Mesenchymal stem cell (in vitro differentiated cells and primary cell): ENCODE measurements around the gene CR1L.
"Not testable (repeated sequence)": the region's sequence is repeated elsewhere in the genome, so short reads cannot be mapped to it uniquely, and the experiment has no call there.

ENCODE experiments used
- DNase-seq: peaks from one replicate; pipeline ENCODE4 v3.0.0-alpha.2; 2013
- H2AFZ ChIP-seq: one replicate; pipeline ENCODE4 v1.6.1; 2013; ENCODE audit warnings: low read depth, mild to moderate bottlenecking, control low read depth, inconsistent platforms, low read length, moderate library complexity
- H2AK5ac ChIP-seq: 2 replicates; pipeline ENCODE4 v1.6.1; 2013; ENCODE audit warnings: low read length, moderate library complexity, mild to moderate bottlenecking, inconsistent platforms; ENCODE audit not compliant: severe bottlenecking
- H2BK120ac ChIP-seq: one replicate; pipeline ENCODE4 v1.6.1; 2013; ENCODE audit warnings: low read depth, mild to moderate bottlenecking, inconsistent platforms, low read length, moderate library complexity
- H2BK12ac ChIP-seq, 2 experiments: one replicate each; pipeline ENCODE4 v1.6.1; 2013; ENCODE audit warnings: inconsistent platforms in 2 of 2, low read length in 2 of 2, mild to moderate bottlenecking in 2 of 2, moderate library complexity in 2 of 2, control low read depth in 1 of 2
- H2BK15ac ChIP-seq: one replicate; pipeline ENCODE4 v1.6.1; 2013; ENCODE audit warnings: mild to moderate bottlenecking, low read depth, inconsistent platforms; ENCODE audit not compliant: poor library complexity, severe bottlenecking
- H2BK5ac ChIP-seq: 2 replicates; pipeline ENCODE4 v1.6.1; 2013; ENCODE audit warnings: low read depth, mild to moderate bottlenecking, low read length, control low read depth, inconsistent platforms; ENCODE audit not compliant: poor library complexity, severe bottlenecking
- H3K14ac ChIP-seq, 2 experiments: one replicate each; pipeline ENCODE4 v1.6.1; 2013; ENCODE audit warnings: inconsistent platforms in 2 of 2, low read length in 2 of 2, control low read depth in 1 of 2, mild to moderate bottlenecking in 1 of 2, moderate library complexity in 1 of 2
- H3K18ac ChIP-seq, 2 experiments: one replicate each; pipeline ENCODE4 v1.6.1; 2013; ENCODE audit warnings: inconsistent platforms in 2 of 2, low read length in 2 of 2, control low read depth in 1 of 2, low read depth in 1 of 2, mild to moderate bottlenecking in 1 of 2
- H3K23ac ChIP-seq, 2 experiments: one replicate each; pipeline ENCODE4 v1.6.1; 2013; ENCODE audit warnings: inconsistent platforms in 2 of 2, low read length in 2 of 2, mild to moderate bottlenecking in 2 of 2, moderate library complexity in 2 of 2, control low read depth in 1 of 2
- H3K27ac ChIP-seq: 2 replicates; pipeline ENCODE4 v1.5.1; 2013; ENCODE audit warnings: mild to moderate bottlenecking, moderate library complexity, low read length, control low read depth, inconsistent platforms; ENCODE audit not compliant: poor library complexity, severe bottlenecking
- H3K27me3 ChIP-seq, 2 experiments: 2 replicates each; pipeline versions ENCODE4 v1.6.1 to v1.7.0; 2013; ENCODE audit warnings: low read length in 2 of 2, mild to moderate bottlenecking in 2 of 2, moderate library complexity in 2 of 2, control low read depth in 1 of 2, inconsistent platforms in 1 of 2; ENCODE audit not compliant: control insufficient read depth in 1 of 2, insufficient read depth in 1 of 2
- H3K36me3 ChIP-seq, 2 experiments: 2 replicates each; pipeline versions ENCODE4 v1.6.1 to v1.7.0; 2013; ENCODE audit warnings: low read length in 2 of 2, control low read depth in 1 of 2, inconsistent platforms in 1 of 2, low read depth in 1 of 2, mild to moderate bottlenecking in 1 of 2; ENCODE audit not compliant: insufficient read depth in 2 of 2, control insufficient read depth in 1 of 2
- H3K4ac ChIP-seq, 2 experiments: one replicate each; pipeline ENCODE4 v1.6.1; 2013; ENCODE audit warnings: inconsistent platforms in 2 of 2, low read length in 2 of 2, mild to moderate bottlenecking in 2 of 2, moderate library complexity in 2 of 2, control low read depth in 1 of 2, low read depth in 1 of 2
- H3K4me1 ChIP-seq: 2 replicates; pipeline ENCODE4 v1.6.1; 2013; ENCODE audit warnings: low read depth, low read length, control low read depth; ENCODE audit not compliant: control insufficient read depth, insufficient read depth
- H3K4me2 ChIP-seq: 2 replicates; pipeline ENCODE4 v1.6.1; 2013; ENCODE audit warnings: low read length, mild to moderate bottlenecking, inconsistent platforms; ENCODE audit not compliant: poor library complexity, severe bottlenecking
- H3K4me3 ChIP-seq, 2 experiments: 2 replicates each; pipeline versions ENCODE4 v1.5.1 to v1.7.0; 2013; ENCODE audit warnings: low read length in 2 of 2, mild to moderate bottlenecking in 2 of 2, control low read depth in 1 of 2, low read depth in 1 of 2; ENCODE audit not compliant: insufficient read depth in 1 of 2
- H3K79me1 ChIP-seq: replicated peaks from 2 replicates; pipeline ENCODE4 v1.6.1; 2013; ENCODE audit warnings: mild to moderate bottlenecking, control low read depth, low read length, inconsistent platforms; ENCODE audit not compliant: poor library complexity, severe bottlenecking
- H3K9ac ChIP-seq: 2 replicates; pipeline ENCODE4 v1.7.0; 2013; ENCODE audit warnings: mild to moderate bottlenecking, low read length, moderate library complexity
- H3K9me3 ChIP-seq: 2 replicates; pipeline ENCODE4 v1.7.0; 2013; ENCODE audit warnings: mild to moderate bottlenecking, low read length; ENCODE audit not compliant: control insufficient read depth
- H4K8ac ChIP-seq: one replicate; pipeline ENCODE4 v1.6.1; 2013; ENCODE audit warnings: inconsistent platforms, mild to moderate bottlenecking, low read length, moderate library complexity
- H4K91ac ChIP-seq: one replicate; pipeline ENCODE4 v1.6.1; 2013; ENCODE audit warnings: mild to moderate bottlenecking, low read length, inconsistent platforms
- WGBS: methylation state at CpG from one replicate; pipeline ENCODE4 v1.1.7; 2013; ENCODE audit warnings: mixed read lengths; 5-methylcytosine and 5-hydroxymethylcytosine counted together

CR1L gene

DNA sequence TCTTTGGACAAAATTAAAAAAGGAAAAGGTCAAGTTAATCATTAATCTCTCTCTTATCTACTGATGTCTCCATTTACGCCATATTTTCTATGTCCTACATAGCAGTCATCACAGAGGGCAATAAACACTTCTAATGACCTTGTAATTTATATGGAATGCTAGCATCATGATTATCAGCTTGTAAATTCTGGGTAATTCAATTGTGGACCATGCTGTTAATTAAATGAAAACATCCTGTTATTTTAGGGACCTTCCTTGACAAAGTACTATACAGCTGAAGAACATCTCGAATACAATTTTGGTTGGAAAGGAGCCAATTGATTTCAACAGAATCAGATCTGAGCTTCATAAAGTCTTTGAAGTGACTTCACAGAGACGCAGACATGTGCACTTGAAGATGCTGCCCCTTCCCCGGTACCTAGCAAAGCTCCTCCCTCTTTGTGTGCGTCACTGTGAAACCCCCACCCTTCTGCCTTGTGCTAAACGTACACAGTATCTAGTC, 93.3 kb downstream of the CR1L start:
- not testable (repeated sequence) for H4K8ac ChIP-seq, H2AK5ac ChIP-seq, H3K79me1 ChIP-seq, H3K36me3 ChIP-seq, H3K4me3 ChIP-seq, H3K4ac ChIP-seq, H2BK15ac ChIP-seq, H3K9ac ChIP-seq, H3K4me1 ChIP-seq, H3K9me3 ChIP-seq, H2AFZ ChIP-seq, DNase-seq, H3K23ac ChIP-seq, H3K4me2 ChIP-seq, H2BK120ac ChIP-seq, H4K91ac ChIP-seq, H2BK12ac ChIP-seq, H3K27me3 ChIP-seq, H3K14ac ChIP-seq, H3K18ac ChIP-seq, H2BK5ac ChIP-seq, H3K27ac ChIP-seq
- WGBS, result 94% methylated on average over 3 of the region's 6 CpGs

DNA sequence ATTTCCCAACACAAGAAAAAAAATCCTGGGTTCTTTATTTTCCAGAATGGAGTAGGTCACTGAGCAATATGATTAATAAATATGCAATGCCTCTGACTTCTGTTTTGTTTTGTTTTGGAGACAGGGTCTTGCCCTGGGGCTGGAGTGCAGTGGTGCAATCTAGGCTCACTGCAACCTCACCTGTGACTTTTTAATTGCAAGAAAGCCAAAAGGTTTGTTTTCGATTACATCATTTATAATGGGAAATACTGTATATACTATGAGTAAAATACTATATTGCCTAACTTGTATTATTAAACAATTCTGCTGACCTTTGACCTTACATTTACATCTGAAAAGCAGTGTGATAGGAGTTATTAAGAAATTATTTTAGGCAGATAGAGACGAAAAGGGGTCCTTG, 95.3 kb downstream of the CR1L start:
- Histone ChIP-seq H2AFZ (no peak overlapping the region), H2AK5ac (no peak overlapping the region), H2BK15ac (no peak overlapping the region), H3K4ac (no peak overlapping the region), H3K79me1 (no peaks in the 10 kb centered on the region), H3K4me2 (no peak overlapping the region), H4K91ac (no peak overlapping the region), H3K4me3 (no peak overlapping the region), H3K4me1 (peaks cover 2% of the 10 kb centered on the region), H3K27me3 (no peaks in the 10 kb centered on the region), H3K23ac (no peak overlapping the region), H2BK120ac (no peak overlapping the region), H3K27ac (no peak overlapping the region), H3K9ac (no peak overlapping the region), H3K14ac (no peak overlapping the region), H3K9me3 (no peaks in the 10 kb centered on the region), H3K36me3 (no peaks in the 10 kb centered on the region), H4K8ac (no peak overlapping the region), H2BK5ac (no peak overlapping the region), H2BK12ac (no peak overlapping the region), H3K18ac (no peak overlapping the region)
- 86% methylated on average over 1 of the region's 2 CpGs for WGBS
- DNase-seq, result no peak

DNA sequence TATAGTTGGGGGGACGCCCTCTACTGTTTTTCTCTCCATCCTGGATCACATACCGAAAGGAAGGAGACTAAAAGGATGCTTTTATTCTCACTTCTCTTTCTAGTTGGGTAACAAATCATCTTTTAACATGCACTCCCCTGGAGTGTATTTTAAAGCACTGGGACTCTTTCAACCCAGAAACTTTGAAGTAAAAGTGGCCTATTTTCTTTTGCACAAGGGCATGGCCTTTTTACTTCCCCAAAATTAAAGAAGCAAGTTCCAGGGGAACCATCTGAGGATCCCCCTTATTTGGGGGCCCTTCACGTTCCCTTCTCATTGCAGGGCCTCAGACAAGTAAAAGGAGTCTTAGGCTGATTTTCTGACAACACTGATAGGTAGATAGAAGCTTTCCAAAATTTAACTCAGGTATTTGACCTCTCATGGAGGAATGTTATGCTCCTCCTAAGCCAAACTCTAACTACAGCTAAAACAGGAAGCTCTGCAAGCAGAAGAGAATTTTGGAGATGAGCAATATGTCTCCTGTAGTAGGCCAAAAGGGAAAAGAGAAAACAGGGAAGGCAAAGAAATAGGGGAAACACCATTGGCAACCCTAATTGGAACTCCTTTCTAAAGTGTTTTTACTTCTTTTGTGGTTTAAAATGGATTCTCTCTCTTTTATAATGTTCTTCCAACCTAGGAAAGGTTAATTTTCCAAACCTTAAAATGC, 98.1 kb downstream of the CR1L start:
- Histone ChIP-seq H3K9me3 (no peaks in the 10 kb centered on the region), H3K4me3 (no peak overlapping the region), H3K36me3 (no peaks in the 10 kb centered on the region), H3K27ac (no peak overlapping the region), H3K27me3 (no peaks in the 10 kb centered on the region), H3K23ac (no peak overlapping the region), H2BK120ac (no peak overlapping the region), H2BK15ac (no peak overlapping the region), H4K8ac (no peak overlapping the region), H3K79me1 (no peaks in the 10 kb centered on the region), H3K14ac (no peak overlapping the region), H3K4me2 (no peak overlapping the region), H3K4ac (no peak overlapping the region), H2AFZ (no peak overlapping the region), H2BK12ac (no peak overlapping the region), H3K9ac (no peak overlapping the region), H3K18ac (no peak overlapping the region), H4K91ac (no peak overlapping the region), H2BK5ac (no peak overlapping the region), H2AK5ac (no peak overlapping the region), H3K4me1 (no peaks in the 10 kb centered on the region)
- DNase-seq, result no peak
- WGBS, result 88% methylated on average over 3 of the region's 3 CpGs

GRCh38 chr1:207744000-207744534, 99.1 kb downstream of the CR1L start:
- no peaks in the 10 kb centered on the region for H3K27me3 ChIP-seq
- no peak overlapping the region for H3K23ac ChIP-seq
- no peaks in the 10 kb centered on the region for H3K36me3 ChIP-seq
- no peaks in the 10 kb centered on the region for H3K79me1 ChIP-seq
- H2BK120ac ChIP-seq, result no peak overlapping the region
- no peak overlapping the region for H2BK12ac ChIP-seq
- no peak overlapping the region for H3K4me2 ChIP-seq
- H2AFZ ChIP-seq, result no peak overlapping the region
- no peak overlapping the region for H3K4me3 ChIP-seq
- H3K18ac ChIP-seq, result no peak overlapping the region
- no peak overlapping the region for H2BK15ac ChIP-seq
- no peak overlapping the region for H3K4ac ChIP-seq
- no peaks in the 10 kb centered on the region for H3K9me3 ChIP-seq
- H3K14ac ChIP-seq, result no peak overlapping the region
- no peak overlapping the region for H4K8ac ChIP-seq
- no peaks in the 10 kb centered on the region for H3K4me1 ChIP-seq
- no peak overlapping the region for H2AK5ac ChIP-seq
- no peak overlapping the region for H2BK5ac ChIP-seq
- 90% methylated on average over 2 of the region's 4 CpGs for WGBS
- no peak overlapping the region for H3K27ac ChIP-seq
- DNase-seq, result no peak
- no peak overlapping the region for H3K9ac ChIP-seq
- H4K91ac ChIP-seq, result no peak overlapping the region
